ENCODE results near the gene FOXO1. TPM values are rescaled to one million over a fixed set of nuclear protein-coding genes. Genes with fewer than 3 reads are reported as not detected.

Gene FOXO1
- total and polyA plus RNA-seq, 2 of the 13 experiments (the other 11 are each of a cell fraction or from before 2014, with no cell fraction given), result 8.1 to 13.1 TPM

GRCh38 chr13:40604135-40604534 is 62.3 kb downstream of the FOXO1 start:
- peaks cover 14% of the 10 kb centered on the region for H3K4me1 ChIP-seq (ENCODE audit: insufficient read depth, low read length)
- BruUV-seq (replicated peaks), result no TSS peak
- in situ Hi-C loops (cut with HindIII; ENCODE audit: extremely low pct_ligation_motif_present, low pct_unique_long_range_greater_than_20kb) (no loop called here), intact Hi-C loops (cut with micrococcal nuclease; ENCODE audit: unreplicated experiment) (no loop called here)
- H3K79me2 ChIP-seq (ENCODE audit: insufficient read depth, low read length), result peaks cover 96% of the 10 kb centered on the region
- no peak overlapping the region for H3K27ac ChIP-seq (ENCODE audit: extremely low read length, insufficient read depth, low read length)
- H3K4me3 ChIP-seq (replicated peaks in 1 of 3; ENCODE audit: insufficient read depth in 1 of 3, low read depth in 2 of 3, low read length in 3 of 3), result no peak overlapping the region
- TF ChIP-seq IRX3 (CRISPR knock-in tag; IDR thresholded peaks at IDR 0.05; ENCODE audit: borderline replicate concordance, low read depth) (no peak), MXD1 (CRISPR knock-in tag; IDR thresholded peaks at IDR 0.05) (no peak), TBX2 (CRISPR knock-in tag; IDR thresholded peaks at IDR 0.05; ENCODE audit: borderline replicate concordance) (no peak), ETV5 (CRISPR knock-in tag; IDR thresholded peaks at IDR 0.05; ENCODE audit: borderline replicate concordance) (no peak), FOXK1 (CRISPR knock-in tag; IDR thresholded peaks at IDR 0.05; ENCODE audit: borderline replicate concordance, low read depth) (no peak), CREB3 (CRISPR knock-in tag; IDR thresholded peaks at IDR 0.05) (no peak), ARNT2 (CRISPR knock-in tag; IDR thresholded peaks at IDR 0.05; ENCODE audit: low read depth) (no peak), SNAI1 (CRISPR knock-in tag; IDR thresholded peaks at IDR 0.05; ENCODE audit: borderline replicate concordance) (no peak), MAF1 (CRISPR knock-in tag; IDR thresholded peaks at IDR 0.05; ENCODE audit: borderline replicate concordance) (no peak), HNRNPH1 (optimal IDR thresholded peaks at IDR 0.05; ENCODE audit: low read depth, low read length) (no peak), ZNF317 (CRISPR knock-in tag; IDR thresholded peaks at IDR 0.05) (no peak), GMEB2 (CRISPR knock-in tag; IDR thresholded peaks at IDR 0.05; ENCODE audit: low read depth) (no peak), HNRNPLL (IDR thresholded peaks at IDR 0.05; ENCODE audit: low read depth, low read length, poor library complexity, severe bottlenecking) (no peak), THRA (CRISPR knock-in tag; IDR thresholded peaks at IDR 0.05; ENCODE audit: borderline replicate concordance) (no peak)
- no peak overlapping the region for H3K9ac ChIP-seq (ENCODE audit: insufficient read depth, low read depth, low read length)
- FAIRE-seq (no peak), DNase-seq (ENCODE audit: low spot score) (no peak), ATAC-seq (no peak)
- POLR2A ChIA-PET, result no interaction called here
- H3K27me3 ChIP-seq (ENCODE audit: control insufficient read depth in 1 of 2, insufficient read depth in 2 of 2, low read length in 2 of 2), result no peaks in the 10 kb centered on the region
- H4K20me1 ChIP-seq (ENCODE audit: insufficient read depth, low read length), result peaks cover 54% of the 10 kb centered on the region
- peaks cover 0 to 7% of the 10 kb centered on the region in 2 experiments; a peak in 2 of 5 replicates for H3K36me3 ChIP-seq (replicated peaks in 1 of 2; ENCODE audit: control insufficient read depth in 1 of 2, insufficient read depth in 2 of 2, low read length in 2 of 2)
- H2AFZ ChIP-seq (ENCODE audit: low read length), result no peak overlapping the region
- H3K9me3 ChIP-seq (ENCODE audit: low read length), result no peaks in the 10 kb centered on the region
- CTCF ChIA-PET (ENCODE audit: low intra/inter-chr PET ratio, low total read pairs), result no interaction called here
- no peak overlapping the region for H3K4me2 ChIP-seq (ENCODE audit: low read depth, low read length)
